GM12878 (cell line): ENCODE data around the gene MYCBP2. TPM values are rescaled to one million over a fixed set of nuclear protein-coding genes. Genes with fewer than 3 reads are reported as not detected.

Experiments
- ATAC-seq: fragments of 200-7000 bp; cut with Tn5 transposase; 3 replicates; pipeline ENCODE4 v1.9.1; 2020; ENCODE audit warnings: mild to moderate bottlenecking, moderate library complexity
- BruUV-seq: library from RNA; stranded (reverse); fragments of 400-500 nt; replicated peaks from 2 replicates; lab custom pipeline; 2021; lab: Mats Ljungman, UMichigan
- CTCF ChIA-PET: fragments of 300-600 bp; sonication (Branson Sonifier 250); formaldehyde crosslinking; extraction: SDS; loops from one replicate; lab custom pipeline; 2021; ENCODE audit warnings: inconsistent platforms; lab: Yijun Ruan, JAX
- POLR2A ChIA-PET: fragments of 350-600 bp; formaldehyde crosslinking; extraction: SDS; loops from one replicate; lab custom pipeline; 2021; ENCODE audit warnings: inconsistent platforms; lab: Charles Lee
- RAD21 ChIA-PET: fragments of 300-600 bp; sonication (Branson Sonifier 250); formaldehyde crosslinking; loops from one replicate; lab custom pipeline; 2023; ENCODE audit warnings: antibody characterized with exemption; ENCODE audit not compliant: unreplicated experiment; lab: Charles Lee
- SMC1A ChIA-PET: fragments of 300-600 bp; sonication (Branson Sonifier 250); formaldehyde crosslinking; loops from one replicate; lab custom pipeline; 2023; ENCODE audit not compliant: unreplicated experiment, uncharacterized antibody; lab: Charles Lee
- DNase-seq: peaks from one replicate; pipeline ENCODE4 v3.0.0-alpha.2; 2011; ENCODE audit warnings: low read depth, low spot score
- FAIRE-seq: peaks from 3 replicates; lab custom pipeline; 2011; peaks lifted over from hg19 to GRCh38; lab: Jason Lieb, UNC
- H2AFZ ChIP-seq: 2 replicates; pipeline ENCODE4 v1.6.0; 2011; ENCODE audit warnings: low read depth, low read length, control low read depth; ENCODE audit not compliant: control insufficient read depth
- H3K27ac ChIP-seq: 2 replicates; pipeline ENCODE4 v1.5.1; 2011; ENCODE audit warnings: control low read depth; ENCODE audit not compliant: control insufficient read depth, insufficient read depth
- H3K27me3 ChIP-seq, 2 experiments: replicated peaks in 1 of 2; 2 replicates each; pipeline versions ENCODE4 v1.6.0 to v1.6.1; 2011; ENCODE audit warnings: low read length in 1 of 2; ENCODE audit not compliant: control insufficient read depth in 2 of 2, insufficient read depth in 2 of 2
- H3K36me3 ChIP-seq, 2 experiments: 2 replicates each; pipeline ENCODE4 v1.5.1; 2011; ENCODE audit warnings: low read length in 1 of 2; ENCODE audit not compliant: control insufficient read depth in 2 of 2, insufficient read depth in 2 of 2
- H3K4me1 ChIP-seq: 2 replicates; pipeline ENCODE4 v1.6.1; 2011; ENCODE audit warnings: mild to moderate bottlenecking, low read length, moderate library complexity, mixed read lengths; ENCODE audit not compliant: control insufficient read depth, insufficient read depth
- H3K4me2 ChIP-seq: 2 replicates; pipeline ENCODE4 v1.6.0; 2011; ENCODE audit warnings: control low read depth; ENCODE audit not compliant: control insufficient read depth, insufficient read depth
- H3K4me3 ChIP-seq: fragments of 200-600 bp; sonication (generic); 2 replicates; pipeline ENCODE4 v1.5.1; 2016
- H3K79me2 ChIP-seq: 2 replicates; pipeline ENCODE4 v1.6.0; 2011; ENCODE audit warnings: low read length; ENCODE audit not compliant: control insufficient read depth, insufficient read depth
- H3K9ac ChIP-seq: 2 replicates; pipeline ENCODE4 v1.8.0; 2011; ENCODE audit warnings: low read length, control low read depth, mixed read lengths; ENCODE audit not compliant: control insufficient read depth, insufficient read depth
- H3K9me3 ChIP-seq: replicated peaks from 3 replicates; pipeline ENCODE4 v1.5.1; 2011; ENCODE audit warnings: mild to moderate bottlenecking, low read length; ENCODE audit not compliant: control insufficient read depth, insufficient read depth
- H4K20me1 ChIP-seq: 2 replicates; pipeline ENCODE4 v1.6.0; 2011; ENCODE audit not compliant: control insufficient read depth, insufficient read depth
- CEBPZ ChIP-seq: fragments of 150-350 bp; IDR thresholded peaks from 2 replicates; pipeline ENCODE4 v1.6.1; 2016; ENCODE audit warnings: low read depth, low read length
- EP300 ChIP-seq, 2 experiments: fragments of 150-350 bp in 1 of 2; IDR thresholded peaks; 2 replicates each; pipeline ENCODE4 v1.6.1; 2011 to 2012; ENCODE audit warnings: low read depth in 2 of 2, low read length in 2 of 2, borderline replicate concordance in 1 of 2, improper control_type of control experiment in 1 of 2, inconsistent platforms in 1 of 2; ENCODE audit not compliant: control insufficient read depth in 1 of 2
- HSF1 ChIP-seq: fragments of 150-350 bp; IDR thresholded peaks from 2 replicates; pipeline ENCODE4 v1.6.1; 2014; ENCODE audit warnings: mild to moderate bottlenecking, low read depth, low read length
- JUNB ChIP-seq: IDR thresholded peaks from 2 replicates; pipeline ENCODE4 v1.6.1; 2016; ENCODE audit warnings: antibody characterized with exemption, mild to moderate bottlenecking
- PAX5 ChIP-seq: IDR thresholded peaks from 2 replicates; pipeline ENCODE4 v1.6.1; 2011; ENCODE audit warnings: low read depth, low read length, borderline replicate concordance
- POLR2AphosphoS5 ChIP-seq: IDR thresholded peaks from 2 replicates; pipeline ENCODE4 v1.6.1; 2011; ENCODE audit warnings: mild to moderate bottlenecking, low read length, inconsistent platforms
- SREBF1 ChIP-seq: IDR thresholded peaks from 2 replicates; pipeline ENCODE4 v1.6.1; 2012; ENCODE audit warnings: mild to moderate bottlenecking, low read length
- ZNF384 ChIP-seq: IDR thresholded peaks from 2 replicates; pipeline ENCODE4 v1.6.1; 2012; ENCODE audit warnings: low read depth, mild to moderate bottlenecking, low read length, improper control_type of control experiment, borderline replicate concordance
- WGBS: methylation state at CpG from one replicate; pipeline ENCODE4 v1.1.6; 2016; ENCODE audit warnings: low lambda C conversion rate; ENCODE audit not compliant: insufficient replicate concordance, insufficient coverage; ENCODE audit errors: missing lambda C conversion rate; 5-methylcytosine and 5-hydroxymethylcytosine counted together
- in situ Hi-C: fragments of 300-500 bp; cut with MboI; formaldehyde crosslinking; loops from 9 replicates; pipeline ENCODE4 v1.14.3; 2018; ENCODE audit warnings: mixed read lengths
- intact Hi-C: fragments of 100-400 bp; cut with micrococcal nuclease; formaldehyde crosslinking; loops from one replicate; pipeline ENCODE4 v1.14.2; 2022; ENCODE audit not compliant: unreplicated experiment
- polyA plus RNA-seq, 11 experiments: library from polyadenylated mRNA; depleted of rRNA in 4 of 11; unstranded in 6 of 11; stranded (reverse) in 5 of 11; fragments of >200 nt; fragmentation: Nextera tagmentation in 4 of 11; fragmentation: Illumina TruSeq in 1 of 11; extraction: Ambion mirVana in 4 of 11; extraction: Trizol in 1 of 11; gene quantifications; 1 replicate in 1 of 11; 2 replicates in 10 of 11; pipeline versions ENCODE4 v1.2.1 to v1.2.3, GENCODE V29; 2011 to 2016; ENCODE audit warnings: inconsistent platforms in 2 of 11, missing spikeins in 2 of 11, low read depth in 1 of 11
- total RNA-seq, 4 experiments: library from RNA; depleted of rRNA in 3 of 4; stranded (reverse); fragments of >200 nt in 3 of 4; fragmentation: Illumina TruSeq in 1 of 4; extraction: Trizol in 1 of 4; gene quantifications; 2 replicates each; pipeline versions ENCODE4 v1.2.1 to v1.2.3, GENCODE V29; 2013 to 2021
- TF ChIP-seq, protein P1 (sequence below): fragments of 450-650 bp; IDR thresholded peaks from 2 replicates; pipeline ENCODE4 v1.6.1; 2017; ENCODE audit warnings: mild to moderate bottlenecking, moderate library complexity
- TF ChIP-seq, protein P2 (sequence below): fragments of 450-650 bp; IDR thresholded peaks from 2 replicates; pipeline ENCODE4 v1.6.1; 2017; ENCODE audit warnings: low read depth, mild to moderate bottlenecking, moderate library complexity
- TF ChIP-seq, protein P3 (sequence below): fragments of 450-650 bp; conservative IDR thresholded peaks from 2 replicates; pipeline ENCODE4 v1.6.1; 2017; ENCODE audit warnings: mild to moderate bottlenecking, moderate library complexity

MYCBP2 gene
- total and polyA plus RNA-seq, 10 of the 15 experiments (the other 5 are each of a cell fraction or from before 2014, with no cell fraction given): 51.9 to 152 (median 98.2) TPM

DNA sequence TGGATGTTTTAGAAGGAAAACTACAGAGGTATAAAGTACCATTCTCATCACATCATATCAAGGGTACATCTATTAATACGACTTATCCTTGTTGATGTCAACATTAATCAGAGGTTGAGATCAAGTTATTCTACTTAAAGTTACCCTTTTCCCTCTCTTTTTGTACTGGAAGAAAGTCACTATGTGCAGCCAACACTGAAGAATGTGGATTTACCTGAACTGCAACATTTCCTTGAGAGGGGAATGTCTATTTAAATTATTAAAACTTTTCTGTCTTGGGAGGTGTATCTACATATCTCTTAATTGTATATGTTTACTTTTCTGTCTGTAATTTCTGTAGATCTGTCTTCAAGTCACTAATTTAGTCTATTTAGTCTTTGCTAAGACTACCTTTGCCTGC, 297.5 kb downstream of the MYCBP2 start:
- ChIA-PET SMC1A (no interaction called here), POLR2A (no interaction called here), RAD21 (no interaction called here), CTCF (no interaction called here)
- FAIRE-seq (no peak), ATAC-seq (no peak), DNase-seq (no peak)
- H3K4me2 ChIP-seq: no peak overlapping the region
- no peak overlapping the region for H3K4me3 ChIP-seq
- in situ Hi-C loops: no loop called here
- intact Hi-C loops: loop anchor here (10.0 kb wide), 1 partner anchor 665 kb away; the partner anchor contains the start of gene SLAIN1
- no peaks in the 10 kb centered on the region for H3K9me3 ChIP-seq
- H3K27ac ChIP-seq: no peak overlapping the region
- peaks cover 20% of the 10 kb centered on the region for H3K79me2 ChIP-seq
- no TSS peak for BruUV-seq
- no peaks in the 10 kb centered on the region for H3K27me3 ChIP-seq
- no peak overlapping the region for H2AFZ ChIP-seq
- H3K4me1 ChIP-seq: no peaks in the 10 kb centered on the region
- 92% methylated on average over 1 of the region's 1 CpG for WGBS
- H3K36me3 ChIP-seq: no peaks in the 10 kb centered on the region
- H4K20me1 ChIP-seq: no peaks in the 10 kb centered on the region
- TF ChIP-seq JUNB (no peak), HSF1 (no peak), EP300 (IDR thresholded peaks at IDR 0.05; ENCODE audit: borderline replicate concordance in 1 of 2, control insufficient read depth in 1 of 2, low read depth in 2 of 2, low read length in 2 of 2) (no peak), CEBPZ (no peak), SREBF1 (no peak), POLR2AphosphoS5 (no peak), PAX5 (no peak), ZNF384 (no peak)
- TF ChIP-seq, protein P1, sequence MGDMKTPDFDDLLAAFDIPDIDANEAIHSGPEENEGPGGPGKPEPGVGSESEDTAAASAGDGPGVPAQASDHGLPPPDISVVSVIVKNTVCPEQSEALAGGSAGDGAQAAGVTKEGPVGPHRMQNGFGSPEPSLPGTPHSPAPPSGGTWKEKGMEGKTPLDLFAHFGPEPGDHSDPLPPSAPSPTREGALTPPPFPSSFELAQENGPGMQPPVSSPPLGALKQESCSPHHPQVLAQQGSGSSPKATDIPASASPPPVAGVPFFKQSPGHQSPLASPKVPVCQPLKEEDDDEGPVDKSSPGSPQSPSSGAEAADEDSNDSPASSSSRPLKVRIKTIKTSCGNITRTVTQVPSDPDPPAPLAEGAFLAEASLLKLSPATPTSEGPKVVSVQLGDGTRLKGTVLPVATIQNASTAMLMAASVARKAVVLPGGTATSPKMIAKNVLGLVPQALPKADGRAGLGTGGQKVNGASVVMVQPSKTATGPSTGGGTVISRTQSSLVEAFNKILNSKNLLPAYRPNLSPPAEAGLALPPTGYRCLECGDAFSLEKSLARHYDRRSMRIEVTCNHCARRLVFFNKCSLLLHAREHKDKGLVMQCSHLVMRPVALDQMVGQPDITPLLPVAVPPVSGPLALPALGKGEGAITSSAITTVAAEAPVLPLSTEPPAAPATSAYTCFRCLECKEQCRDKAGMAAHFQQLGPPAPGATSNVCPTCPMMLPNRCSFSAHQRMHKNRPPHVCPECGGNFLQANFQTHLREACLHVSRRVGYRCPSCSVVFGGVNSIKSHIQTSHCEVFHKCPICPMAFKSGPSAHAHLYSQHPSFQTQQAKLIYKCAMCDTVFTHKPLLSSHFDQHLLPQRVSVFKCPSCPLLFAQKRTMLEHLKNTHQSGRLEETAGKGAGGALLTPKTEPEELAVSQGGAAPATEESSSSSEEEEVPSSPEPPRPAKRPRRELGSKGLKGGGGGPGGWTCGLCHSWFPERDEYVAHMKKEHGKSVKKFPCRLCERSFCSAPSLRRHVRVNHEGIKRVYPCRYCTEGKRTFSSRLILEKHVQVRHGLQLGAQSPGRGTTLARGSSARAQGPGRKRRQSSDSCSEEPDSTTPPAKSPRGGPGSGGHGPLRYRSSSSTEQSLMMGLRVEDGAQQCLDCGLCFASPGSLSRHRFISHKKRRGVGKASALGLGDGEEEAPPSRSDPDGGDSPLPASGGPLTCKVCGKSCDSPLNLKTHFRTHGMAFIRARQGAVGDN: no peak
- TF ChIP-seq, protein P2, sequence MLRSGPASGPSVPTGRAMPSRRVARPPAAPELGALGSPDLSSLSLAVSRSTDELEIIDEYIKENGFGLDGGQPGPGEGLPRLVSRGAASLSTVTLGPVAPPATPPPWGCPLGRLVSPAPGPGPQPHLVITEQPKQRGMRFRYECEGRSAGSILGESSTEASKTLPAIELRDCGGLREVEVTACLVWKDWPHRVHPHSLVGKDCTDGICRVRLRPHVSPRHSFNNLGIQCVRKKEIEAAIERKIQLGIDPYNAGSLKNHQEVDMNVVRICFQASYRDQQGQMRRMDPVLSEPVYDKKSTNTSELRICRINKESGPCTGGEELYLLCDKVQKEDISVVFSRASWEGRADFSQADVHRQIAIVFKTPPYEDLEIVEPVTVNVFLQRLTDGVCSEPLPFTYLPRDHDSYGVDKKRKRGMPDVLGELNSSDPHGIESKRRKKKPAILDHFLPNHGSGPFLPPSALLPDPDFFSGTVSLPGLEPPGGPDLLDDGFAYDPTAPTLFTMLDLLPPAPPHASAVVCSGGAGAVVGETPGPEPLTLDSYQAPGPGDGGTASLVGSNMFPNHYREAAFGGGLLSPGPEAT: no peak
- TF ChIP-seq, protein P3, sequence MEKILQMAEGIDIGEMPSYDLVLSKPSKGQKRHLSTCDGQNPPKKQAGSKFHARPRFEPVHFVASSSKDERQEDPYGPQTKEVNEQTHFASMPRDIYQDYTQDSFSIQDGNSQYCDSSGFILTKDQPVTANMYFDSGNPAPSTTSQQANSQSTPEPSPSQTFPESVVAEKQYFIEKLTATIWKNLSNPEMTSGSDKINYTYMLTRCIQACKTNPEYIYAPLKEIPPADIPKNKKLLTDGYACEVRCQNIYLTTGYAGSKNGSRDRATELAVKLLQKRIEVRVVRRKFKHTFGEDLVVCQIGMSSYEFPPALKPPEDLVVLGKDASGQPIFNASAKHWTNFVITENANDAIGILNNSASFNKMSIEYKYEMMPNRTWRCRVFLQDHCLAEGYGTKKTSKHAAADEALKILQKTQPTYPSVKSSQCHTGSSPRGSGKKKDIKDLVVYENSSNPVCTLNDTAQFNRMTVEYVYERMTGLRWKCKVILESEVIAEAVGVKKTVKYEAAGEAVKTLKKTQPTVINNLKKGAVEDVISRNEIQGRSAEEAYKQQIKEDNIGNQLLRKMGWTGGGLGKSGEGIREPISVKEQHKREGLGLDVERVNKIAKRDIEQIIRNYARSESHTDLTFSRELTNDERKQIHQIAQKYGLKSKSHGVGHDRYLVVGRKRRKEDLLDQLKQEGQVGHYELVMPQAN: no peak
- no peak overlapping the region for H3K9ac ChIP-seq
